Gastrocnemius medialis (tissue), 4 donors: ENCODE measurements around the gene KLHL29.

Experiments used
- CTCF ChIP-seq, 5 experiments: fragments of 450-650 bp in 3 of 5; fragments of 200-600 bp in 2 of 5; sonication (generic) in 2 of 5; IDR thresholded peaks in 4 of 5; conservative IDR thresholded peaks in 1 of 5; 1 replicate in 4 of 5; 2 replicates in 1 of 5; pipeline ENCODE4 v1.5.1; 2016 to 2019; ENCODE audit warnings: antibody characterized with exemption in 5 of 5, mild to moderate bottlenecking in 3 of 5, moderate library complexity in 3 of 5
- POLR2A ChIP-seq, 2 donors: fragments of 450-650 bp; IDR thresholded peaks; one replicate each; pipeline ENCODE4 v1.6.1; 2017; ENCODE audit warnings: antibody characterized with exemption in 2 of 2, mild to moderate bottlenecking in 2 of 2, moderate library complexity in 2 of 2

DNA sequence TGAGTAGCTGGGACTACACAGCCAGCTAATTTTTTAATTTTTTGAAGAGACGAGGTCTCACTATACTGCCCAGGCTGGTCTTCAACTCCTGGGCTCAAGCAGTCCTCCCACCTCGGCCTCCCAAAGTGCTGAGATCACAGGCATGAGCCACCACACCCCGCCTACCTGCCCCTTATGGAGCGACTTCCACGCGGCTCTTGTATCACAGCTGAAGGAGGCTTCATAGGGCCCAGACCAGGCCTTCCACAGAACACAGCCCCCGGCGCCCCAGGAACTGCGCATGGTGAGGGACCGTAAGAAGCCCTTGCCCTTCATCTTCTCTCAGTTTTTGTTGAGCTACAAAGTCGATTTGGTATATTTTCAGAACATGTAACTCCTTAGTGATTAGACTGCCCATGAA, 220.3 kb downstream of the KLHL29 start:
- TF ChIP-seq CTCF (IDR thresholded peaks at IDR 0.05 in 4 of 5, conservative IDR thresholded peaks at IDR 0.05 in 1 of 5) (no peak), POLR2A (IDR thresholded peaks at IDR 0.05) (no peak)
